Natural killer cell (primary cell): Measurements from ENCODE around the gene ZNF107. TPM values are rescaled to one million over a fixed set of nuclear protein-coding genes. Genes with fewer than 3 reads are reported as not detected.

ENCODE experiments used
- ATAC-seq, 3 donors: fragments of 150-1000 bp in 2 of 3; fragments of 200-7000 bp in 1 of 3; cut with Tn5 transposase; 1 replicate in 1 of 3; 2 replicates in 2 of 3; pipeline ENCODE4 v1.10.0; 2021; ENCODE audit warnings: mild to moderate bottlenecking in 2 of 3, moderate library complexity in 2 of 3
- DNase-seq, 2 donors: peaks; one replicate each; pipeline versions ENCODE4 v3.0.0 to v3.0.0-alpha.2; 2013 to 2021; ENCODE audit warnings: mixed read lengths in 1 of 2
- H3K27ac ChIP-seq: one replicate; pipeline ENCODE4 v1.5.1; 2013; ENCODE audit warnings: mild to moderate bottlenecking, low read length
- H3K27me3 ChIP-seq: one replicate; pipeline ENCODE4 v1.6.1; 2013; ENCODE audit warnings: low read length; ENCODE audit not compliant: control insufficient read depth, insufficient read depth
- H3K36me3 ChIP-seq: one replicate; pipeline ENCODE4 v1.6.1; 2013; ENCODE audit warnings: low read length; ENCODE audit not compliant: control insufficient read depth, insufficient read depth
- H3K4me1 ChIP-seq: one replicate; pipeline ENCODE4 v1.6.1; 2013; ENCODE audit warnings: low read length; ENCODE audit not compliant: control insufficient read depth, insufficient read depth
- H3K4me3 ChIP-seq: one replicate; pipeline ENCODE4 v1.5.1; 2013; ENCODE audit warnings: low read length
- H3K9me3 ChIP-seq: one replicate; pipeline ENCODE4 v1.6.1; 2013; ENCODE audit warnings: low read length; ENCODE audit not compliant: control insufficient read depth, insufficient read depth
- H3K27ac Mint-ChIP-seq, 2 donors: one replicate each; pipeline ENCODE4 v1.8.0; 2022; ENCODE audit warnings: mild to moderate bottlenecking in 2 of 2, mixed read lengths in 2 of 2, moderate library complexity in 1 of 2
- H3K27me3 Mint-ChIP-seq, 2 donors: one replicate each; pipeline ENCODE4 v1.8.0; 2022; ENCODE audit warnings: low read depth in 2 of 2, mixed read lengths in 2 of 2
- H3K36me3 Mint-ChIP-seq: one replicate; pipeline ENCODE4 v1.8.0; 2022; ENCODE audit warnings: mixed read lengths
- H3K4me1 Mint-ChIP-seq, 2 donors: one replicate each; pipeline ENCODE4 v1.8.0; 2022; ENCODE audit warnings: mixed read lengths in 2 of 2
- H3K4me3 Mint-ChIP-seq: one replicate; pipeline ENCODE4 v1.8.0; 2022; ENCODE audit warnings: mild to moderate bottlenecking, moderate library complexity, mixed read lengths
- H3K9me3 Mint-ChIP-seq, 2 donors: one replicate each; pipeline ENCODE4 v1.8.0; 2022; ENCODE audit warnings: mixed read lengths in 2 of 2
- CTCF ChIP-seq: fragments of 200-600 bp; IDR thresholded peaks from one replicate; pipeline ENCODE4 v1.8.0; 2022; ENCODE audit warnings: antibody characterized with exemption
- WGBS: methylation state at CpG from one replicate; pipeline ENCODE4 v1.1.7; 2013; ENCODE audit warnings: missing lambda C conversion rate; ENCODE audit not compliant: insufficient coverage; 5-methylcytosine and 5-hydroxymethylcytosine counted together
- intact Hi-C: fragments of 100-400 bp; cut with micrococcal nuclease; formaldehyde crosslinking; loops from one replicate; pipeline ENCODE4 v1.14.2; 2022
- total RNA-seq, 4 donors: library from RNA; stranded (reverse); fragments of 120-200 nt in 1 of 4; gene quantifications; one replicate each; pipeline versions ENCODE4 v1.2.3 to v1.2.4, GENCODE V29; 2013 to 2022

ZNF107 gene
- total RNA-seq, 3 donors from 2014 or later (not counting 1 experiment from before 2014, with no cell fraction given): 10.3 to 13.3 (median 10.4) TPM

DNA sequence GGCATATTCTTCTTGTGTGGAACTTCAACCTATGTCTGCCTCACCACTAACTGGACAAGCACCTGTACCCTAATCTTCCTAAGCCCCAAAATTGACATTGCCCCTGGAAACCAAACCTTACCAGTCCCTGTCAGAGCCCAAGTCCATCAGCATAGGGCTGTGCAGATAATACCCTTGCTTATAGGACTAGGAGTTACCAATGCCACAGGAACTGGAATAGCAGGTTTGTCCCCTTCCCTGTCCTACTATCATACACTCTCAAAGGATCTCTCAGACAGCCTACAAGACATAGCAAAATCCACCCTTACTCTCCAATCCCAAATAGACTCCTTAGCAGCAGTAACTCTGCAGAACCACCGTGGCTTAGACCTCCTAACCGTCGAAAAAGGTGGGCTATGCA is 19.8 kb downstream of the ZNF107 start:
- ATAC-seq (no peak), DNase-seq (no peak)
- intact Hi-C loops: no loop called here
- H3K9me3 ChIP-seq: no peaks in the 10 kb centered on the region
- H3K36me3 ChIP-seq: peaks cover 53% of the 10 kb centered on the region
- Mint-ChIP-seq H3K27ac (peak overlapping the region; percentile 4 to 67), H3K4me3 (no peak overlapping the region), H3K9me3 (peaks cover 2% of the 10 kb centered on the region in 2 donors), H3K4me1 (peaks cover 54 to 55% of the 10 kb centered on the region in 2 donors), H3K27me3 (no peaks in the 10 kb centered on the region), H3K36me3 (no peaks in the 10 kb centered on the region)
- H3K4me1 ChIP-seq: peaks cover 13% of the 10 kb centered on the region
- WGBS: 91% methylated on average over 3 of the region's 3 CpGs
- H3K27me3 ChIP-seq: no peaks in the 10 kb centered on the region
- TF ChIP-seq CTCF: no peak
- H3K4me3 ChIP-seq: no peak overlapping the region
- H3K27ac ChIP-seq: peak overlapping the region; percentile 61

DNA sequence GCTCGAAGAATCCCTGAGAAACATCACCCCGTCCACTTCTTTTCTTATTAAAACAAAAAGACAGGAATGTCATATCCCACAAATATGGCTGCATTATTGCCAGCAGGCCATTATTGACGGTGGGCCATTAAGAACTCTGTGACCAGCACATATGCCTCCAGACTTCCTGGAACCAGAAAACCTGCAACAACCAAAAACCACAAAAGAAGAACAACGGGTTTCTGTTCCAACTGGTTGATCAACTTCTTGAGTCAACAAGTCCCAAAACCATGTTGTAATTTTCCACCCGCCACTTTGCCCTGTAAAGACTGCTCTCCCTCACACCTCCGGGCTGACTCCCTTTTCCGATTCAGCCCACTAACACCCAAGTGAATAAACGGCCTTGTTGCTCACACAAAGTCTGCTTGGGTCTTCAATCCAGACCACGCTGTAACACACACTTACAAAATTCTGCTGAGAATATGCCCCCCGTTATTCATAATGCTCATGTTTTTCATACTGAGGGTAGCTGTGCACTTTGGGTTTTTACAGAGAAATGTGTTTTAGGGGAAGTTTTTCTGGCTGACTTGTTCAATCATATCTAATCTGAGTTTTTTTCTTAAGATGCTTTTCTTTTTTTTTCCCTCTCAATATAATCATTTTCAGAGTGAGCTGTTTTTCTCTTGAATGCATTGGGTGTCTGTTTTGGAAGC is 20.7 kb downstream of the ZNF107 start:
- DNase-seq (peak in 1 of 2 donors; percentile 11), ATAC-seq (no peak)
- Mint-ChIP-seq H3K9me3 (peaks cover 2% of the 10 kb centered on the region in 2 donors), H3K4me1 (peaks cover 54 to 55% of the 10 kb centered on the region in 2 donors), H3K27me3 (no peaks in the 10 kb centered on the region), H3K36me3 (no peaks in the 10 kb centered on the region), H3K4me3 (no peak overlapping the region), H3K27ac (peak overlapping the region; percentile 4 to 67)
- peaks cover 13% of the 10 kb centered on the region for H3K4me1 ChIP-seq
- peaks cover 50% of the 10 kb centered on the region for H3K36me3 ChIP-seq
- TF ChIP-seq CTCF: no peak
- H3K27ac ChIP-seq: peak overlapping the region; percentile 61
- no peaks in the 10 kb centered on the region for H3K9me3 ChIP-seq
- intact Hi-C loops: no loop called here
- no peak overlapping the region for H3K4me3 ChIP-seq
- H3K27me3 ChIP-seq: no peaks in the 10 kb centered on the region
- 62% methylated on average over 10 of the region's 10 CpGs for WGBS

GRCh38 chr7:64687249-64687648 is 21.3 kb downstream of the ZNF107 start:
- H3K4me3 Mint-ChIP-seq: no peak overlapping the region

More at GRCh38 chr7:64687249-64687648, 21.3 kb downstream of the ZNF107 start:
- peaks cover 2% of the 10 kb centered on the region in 2 donors for H3K9me3 Mint-ChIP-seq
- peaks cover 54 to 55% of the 10 kb centered on the region in 2 donors for H3K4me1 Mint-ChIP-seq
- Histone ChIP-seq H3K27ac (peak overlapping the region; percentile 61), H3K27me3 (no peaks in the 10 kb centered on the region), H3K4me3 (no peak overlapping the region), H3K9me3 (no peaks in the 10 kb centered on the region), H3K4me1 (peaks cover 13% of the 10 kb centered on the region), H3K36me3 (peaks cover 48% of the 10 kb centered on the region)
- H3K27ac Mint-ChIP-seq: peak overlapping the region; percentile 4 to 67
- intact Hi-C loops: no loop called here
- DNase-seq: no peak
- no peaks in the 10 kb centered on the region for H3K27me3 Mint-ChIP-seq
- H3K36me3 Mint-ChIP-seq: no peaks in the 10 kb centered on the region
- WGBS: 89% methylated on average over 1 of the region's 1 CpG
- no peak for ATAC-seq
- no peak for TF ChIP-seq CTCF
